GM19238 (cell line): ENCODE results near the gene SLC16A4.

Experiments
- DNase-seq: peaks from one replicate; pipeline ENCODE4 v3.0.0; 2011; ENCODE audit warnings: low spot score; ENCODE audit not compliant: insufficient read length

The SLC16A4 gene

GRCh38 chr1:110335265-110335664 lies 55.6 kb downstream of the SLC16A4 start:
- DNase-seq: no peak

GRCh38 chr1:110328700-110329099 lies 62.1 kb downstream of the SLC16A4 start:
- DNase-seq: no peak

- no peak for DNase-seq
Measured at GRCh38 chr1:110328274-110328673, 62.6 kb downstream of the SLC16A4 start.

DNA sequence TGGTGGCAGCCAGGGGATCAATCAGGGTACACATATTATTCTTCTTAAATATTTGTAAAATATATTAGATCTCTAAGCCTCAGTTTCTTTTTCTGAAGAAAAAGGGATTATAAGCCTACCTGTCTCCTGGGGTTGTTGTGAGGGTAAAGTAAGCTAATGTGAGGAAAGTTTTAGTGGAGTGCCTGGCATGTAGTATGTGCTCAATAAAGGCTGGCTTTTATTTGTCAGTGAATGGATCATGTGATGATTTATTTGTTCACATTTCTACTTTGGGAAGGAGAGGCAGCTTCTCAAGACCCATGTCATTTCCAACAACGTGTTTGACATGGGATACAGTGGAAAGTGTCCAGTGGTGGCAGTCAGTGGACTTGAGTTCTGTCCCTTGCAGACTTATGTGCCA lies 64.0 kb downstream of the SLC16A4 start:
- DNase-seq: no peak

GRCh38 chr1:110324667-110325066 lies 66.2 kb downstream of the SLC16A4 start:
- DNase-seq: no peak

- no peak for DNase-seq
Measured at GRCh38 chr1:110321846-110322245, 69.0 kb downstream of the SLC16A4 start.

GRCh38 chr1:110321045-110321444 lies 69.8 kb downstream of the SLC16A4 start:
- no peak for DNase-seq

DNA sequence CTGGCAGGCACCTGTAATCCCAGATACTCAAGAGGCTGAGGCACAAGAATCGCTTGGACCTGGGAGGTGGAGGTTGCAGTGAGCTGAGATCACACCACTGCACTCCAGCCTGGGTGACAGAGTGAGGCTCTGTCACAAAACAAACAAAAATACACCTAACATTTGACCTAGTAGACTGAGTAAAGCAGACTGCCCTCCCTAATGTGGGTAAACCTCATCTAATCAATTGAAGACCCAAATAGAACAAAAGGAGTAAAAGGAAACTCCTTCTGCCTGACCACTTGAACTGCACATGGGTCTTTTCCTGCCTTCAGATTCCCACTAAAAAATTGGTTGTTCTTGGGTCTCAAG lies 70.7 kb downstream of the SLC16A4 start:
- no peak for DNase-seq

- DNase-seq: no peak
Measured at GRCh38 chr1:110319332-110320167, 71.3 kb downstream of the SLC16A4 start.

- DNase-seq: no peak
Measured at GRCh38 chr1:110318046-110318445, 72.8 kb downstream of the SLC16A4 start.

DNA sequence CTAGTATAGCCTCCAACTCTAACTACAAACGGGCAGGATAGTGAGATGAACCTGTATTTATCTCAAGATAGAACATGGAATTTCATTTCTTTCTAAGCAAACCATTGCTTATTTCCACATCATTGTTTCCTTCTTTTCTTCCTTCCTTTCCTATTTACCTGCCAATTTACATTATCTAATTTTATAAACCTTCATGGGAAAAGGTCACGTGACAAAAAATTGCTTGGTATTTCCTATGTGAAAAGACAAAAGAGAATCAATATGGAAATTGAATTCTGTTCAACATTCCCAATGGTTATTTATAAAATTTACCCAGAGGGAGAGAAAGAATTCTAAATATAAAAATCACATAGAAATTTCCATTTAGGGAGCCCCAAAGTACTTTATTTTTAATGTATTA lies 74.1 kb downstream of the SLC16A4 start:
- DNase-seq: no peak
